ENCODE measurements around the gene AFG3L2. TPM values are rescaled to one million over a fixed set of nuclear protein-coding genes. Genes with fewer than 3 reads are reported as not detected.

AFG3L2 gene
- total RNA-seq, 1 donor from 2014 or later: 65.1 TPM

GRCh38 chr18:12409469-12409868 lies 32.4 kb upstream of the AFG3L2 start:
- Mint-ChIP-seq H3K4me3 (ENCODE audit: low read depth) (no peak overlapping the region), H3K9me3 (no peaks in the 10 kb centered on the region), H3K36me3 (ENCODE audit: low read depth) (no peaks in the 10 kb centered on the region), H3K4me1 (ENCODE audit: low read depth) (peaks cover 22% of the 10 kb centered on the region), H3K27me3 (ENCODE audit: low read depth) (peaks cover 25% of the 10 kb centered on the region), H3K27ac (no peak overlapping the region)
- intact Hi-C loops (cut with micrococcal nuclease): loop anchor here (5.0 kb wide), 2 partner anchors 248 to 427 kb away; partner anchors contain the start of genes IMPA2 and SPIRE1
- DNase-seq (ENCODE audit: low spot score): no peak

DNA sequence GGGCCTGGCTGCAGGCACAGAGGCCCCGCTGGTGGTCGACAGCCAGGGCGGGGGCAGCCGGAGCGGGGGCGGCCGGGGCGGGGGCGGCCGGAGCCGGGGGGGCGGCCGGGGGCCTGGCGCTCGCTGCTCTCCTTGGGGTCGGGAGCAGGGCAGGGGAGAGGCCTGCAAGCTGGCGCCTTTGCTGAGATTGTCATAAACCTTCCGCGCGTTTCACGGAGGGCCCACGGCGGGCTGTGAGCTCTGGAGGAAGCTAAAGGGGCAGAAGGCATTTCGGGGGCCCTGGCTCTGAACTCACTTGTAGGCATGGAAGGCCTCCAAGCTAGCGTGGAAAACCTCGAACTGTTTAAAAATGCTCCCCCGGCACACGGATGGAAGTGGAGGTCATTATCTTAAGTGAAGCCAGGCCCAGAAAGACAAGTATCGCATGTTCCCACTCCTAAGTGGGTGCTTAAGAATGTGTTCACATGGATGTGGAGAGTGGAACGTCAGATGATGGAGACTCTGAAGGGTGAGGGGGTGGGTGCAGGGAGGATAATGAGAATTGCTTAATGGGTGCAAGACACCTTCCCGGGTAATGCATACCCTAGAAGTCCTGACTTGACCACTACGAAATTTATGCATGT lies 31.3 kb upstream of the AFG3L2 start:
- DNase-seq (ENCODE audit: low spot score): no peak
- peak overlapping the region; percentile 74 for H3K4me3 Mint-ChIP-seq (ENCODE audit: low read depth)
- peaks cover 32% of the 10 kb centered on the region for H3K27me3 Mint-ChIP-seq (ENCODE audit: low read depth)
- H3K4me1 Mint-ChIP-seq (ENCODE audit: low read depth): peaks cover 29% of the 10 kb centered on the region
- H3K9me3 Mint-ChIP-seq: no peaks in the 10 kb centered on the region
- no peaks in the 10 kb centered on the region for H3K36me3 Mint-ChIP-seq (ENCODE audit: low read depth)
- intact Hi-C loops (cut with micrococcal nuclease): loop anchor here (5.0 kb wide), 2 partner anchors 249 to 426 kb away; partner anchors contain the start of genes IMPA2 and SPIRE1
- peak overlapping the region; percentile 21 for H3K27ac Mint-ChIP-seq

DNA sequence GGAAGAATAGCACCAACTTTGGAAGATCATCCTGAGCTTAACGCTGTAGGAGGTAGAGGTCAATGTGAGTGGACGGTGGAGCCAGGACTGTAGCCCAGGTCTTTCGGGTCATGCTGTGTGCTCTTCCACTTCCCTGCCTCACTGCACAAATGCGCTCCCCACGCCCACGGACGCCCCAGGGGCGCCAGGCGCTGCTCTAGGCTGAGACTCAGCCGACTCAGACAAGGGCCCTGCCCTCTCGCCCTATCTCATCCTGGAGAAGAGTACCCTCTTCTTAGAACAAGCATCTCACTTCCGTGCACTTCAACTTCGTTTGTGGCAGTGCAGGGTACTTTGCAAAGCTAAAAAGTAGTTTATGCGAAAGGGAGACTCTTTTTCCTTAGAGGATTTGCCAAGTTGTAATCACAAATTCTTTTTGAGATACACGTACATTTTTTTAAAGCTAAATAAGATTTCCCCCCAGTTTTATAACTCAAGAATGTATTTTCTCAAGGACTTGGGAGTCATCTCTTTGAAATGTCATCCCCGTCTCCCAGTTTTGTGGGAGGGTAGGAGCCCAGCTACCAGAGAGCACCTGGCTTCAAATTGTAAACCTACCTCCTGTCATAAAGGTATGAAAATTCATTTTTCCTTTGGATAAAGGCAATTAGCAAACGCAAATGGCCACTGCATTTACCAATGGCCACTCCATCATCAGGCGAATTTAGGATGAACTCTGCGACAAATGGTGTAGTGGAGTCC lies 29.5 kb upstream of the AFG3L2 start:
- intact Hi-C loops (cut with micrococcal nuclease): loop anchor here (1.0 to 5.0 kb wide), 4 partner anchors 14 to 424 kb away; partner anchors contain the start of genes AFG3L2, IMPA2 and SPIRE1
- Mint-ChIP-seq H3K4me3 (ENCODE audit: low read depth) (peak overlapping the region; percentile 77), H3K9me3 (no peaks in the 10 kb centered on the region), H3K36me3 (ENCODE audit: low read depth) (no peaks in the 10 kb centered on the region), H3K27me3 (ENCODE audit: low read depth) (peaks cover 46% of the 10 kb centered on the region), H3K27ac (no peak overlapping the region), H3K4me1 (ENCODE audit: low read depth) (peaks cover 30% of the 10 kb centered on the region)
- no peak for DNase-seq (ENCODE audit: low spot score)

DNA sequence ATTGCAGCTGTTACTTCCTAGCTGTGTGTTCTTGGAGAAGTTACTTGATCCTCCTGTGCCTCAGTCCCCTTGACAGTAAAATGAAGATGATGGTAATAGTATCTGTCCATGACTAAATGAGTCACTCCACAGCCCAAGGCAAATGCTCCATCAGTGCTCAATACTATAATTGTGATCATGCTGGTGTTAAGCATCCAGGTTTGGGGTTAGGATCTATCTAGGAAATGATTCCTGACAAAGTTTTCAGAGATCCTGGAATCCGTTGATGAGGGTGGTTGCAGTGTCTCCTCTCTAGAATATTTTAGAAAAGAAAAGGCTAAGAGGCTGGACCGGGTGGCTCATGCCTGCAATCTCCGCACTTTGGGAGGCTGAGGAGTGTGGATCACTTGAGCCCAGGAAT lies 28.0 kb upstream of the AFG3L2 start:
- H3K36me3 Mint-ChIP-seq (ENCODE audit: low read depth): no peaks in the 10 kb centered on the region
- no peak overlapping the region for H3K27ac Mint-ChIP-seq

DNA sequence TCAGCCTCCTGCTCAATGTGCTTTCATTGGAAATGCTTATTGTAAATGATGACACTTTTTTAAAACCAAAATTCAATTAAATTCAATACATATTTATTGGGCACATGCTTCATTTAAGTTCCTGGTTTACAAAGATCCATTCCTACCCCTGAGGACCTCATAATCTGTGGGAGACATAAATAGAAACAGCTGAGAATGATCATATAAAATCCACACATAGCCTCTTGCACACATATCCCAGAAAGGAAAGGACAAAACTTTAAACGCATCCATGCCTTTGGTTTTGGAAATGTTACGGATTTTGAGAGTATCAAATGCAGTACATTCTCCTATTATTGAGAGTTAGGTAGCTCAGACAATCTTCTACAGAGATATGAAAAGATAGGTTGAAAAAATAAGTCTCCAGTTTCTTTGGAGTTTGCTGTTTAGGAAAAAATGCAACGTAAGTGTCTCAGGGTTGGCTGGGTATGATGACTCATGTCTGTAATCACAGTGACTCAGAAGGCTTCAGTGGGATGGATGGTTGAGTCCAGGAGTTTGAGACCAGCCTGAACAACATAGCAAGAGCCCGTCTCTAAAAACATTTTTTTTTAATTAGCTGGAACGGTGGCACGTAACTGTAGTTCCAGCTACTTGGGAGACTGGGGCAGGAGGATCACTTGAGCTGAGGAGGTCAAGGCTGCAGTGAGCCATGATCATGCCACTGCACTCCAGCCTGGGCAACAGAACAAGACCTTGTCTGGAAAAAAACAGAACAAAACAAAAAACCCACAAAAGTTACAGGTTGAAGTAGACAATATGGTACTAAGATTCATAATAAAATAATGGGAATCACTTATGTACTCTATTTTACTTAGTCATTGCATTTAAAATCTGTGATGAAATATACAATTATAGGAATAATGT lies 26.8 kb upstream of the AFG3L2 start:
- H3K4me3 Mint-ChIP-seq (ENCODE audit: low read depth): no peak overlapping the region
- no peaks in the 10 kb centered on the region for H3K9me3 Mint-ChIP-seq
- H3K4me1 Mint-ChIP-seq (ENCODE audit: low read depth): peaks cover 28% of the 10 kb centered on the region
- intact Hi-C loops (cut with micrococcal nuclease): no loop called here
- no peaks in the 10 kb centered on the region for H3K36me3 Mint-ChIP-seq (ENCODE audit: low read depth)
- DNase-seq (ENCODE audit: low spot score): no peak
- peaks cover 46% of the 10 kb centered on the region for H3K27me3 Mint-ChIP-seq (ENCODE audit: low read depth)
- H3K27ac Mint-ChIP-seq: no peak overlapping the region

More for the DNA sequence above, 28.0 kb upstream of the AFG3L2 start:
- DNase-seq (ENCODE audit: low spot score): no peak
- Mint-ChIP-seq H3K9me3 (no peaks in the 10 kb centered on the region), H3K4me1 (ENCODE audit: low read depth) (peaks cover 28% of the 10 kb centered on the region), H3K4me3 (ENCODE audit: low read depth) (no peak overlapping the region), H3K27me3 (ENCODE audit: low read depth) (peaks cover 46% of the 10 kb centered on the region)
- intact Hi-C loops (cut with micrococcal nuclease): loop anchor here (5.0 kb wide), 2 partner anchors 252 to 423 kb away; partner anchors contain the start of genes IMPA2 and SPIRE1

GRCh38 chr18:12401881-12402280 lies 24.9 kb upstream of the AFG3L2 start:
- DNase-seq (ENCODE audit: low spot score): no peak
- Mint-ChIP-seq H3K36me3 (ENCODE audit: low read depth) (no peaks in the 10 kb centered on the region), H3K9me3 (no peaks in the 10 kb centered on the region), H3K4me1 (ENCODE audit: low read depth) (peaks cover 20% of the 10 kb centered on the region), H3K27me3 (ENCODE audit: low read depth) (peaks cover 42% of the 10 kb centered on the region), H3K4me3 (ENCODE audit: low read depth) (no peak overlapping the region), H3K27ac (no peak overlapping the region)
- intact Hi-C loops (cut with micrococcal nuclease): no loop called here

DNA sequence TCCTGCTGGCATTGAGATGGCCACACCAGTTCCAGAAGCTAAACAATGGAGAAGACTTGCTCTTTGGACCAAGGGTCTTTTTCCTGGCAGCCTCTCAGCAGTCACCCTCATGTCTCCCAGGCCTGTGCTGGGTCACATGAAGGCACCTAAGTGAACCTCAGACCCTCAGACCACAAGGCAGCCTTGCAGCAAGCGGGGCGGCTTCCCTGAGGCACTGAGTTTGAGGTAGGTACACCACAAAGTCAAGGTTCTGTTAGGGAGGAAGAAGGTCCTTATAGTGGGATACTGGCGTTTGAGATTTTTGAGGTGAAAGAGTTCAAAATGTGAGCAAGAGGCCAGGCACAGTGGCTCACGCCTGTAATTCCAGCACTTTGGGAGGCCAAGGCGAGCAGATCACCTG lies 22.2 kb upstream of the AFG3L2 start:
- intact Hi-C loops (cut with micrococcal nuclease): loop anchor here (10.0 kb wide), 2 partner anchors 146 to 536 kb away; no protein-coding TSS in a partner anchor
- Mint-ChIP-seq H3K36me3 (ENCODE audit: low read depth) (no peaks in the 10 kb centered on the region), H3K27ac (no peak overlapping the region), H3K4me3 (ENCODE audit: low read depth) (no peak overlapping the region), H3K4me1 (ENCODE audit: low read depth) (peaks cover 8% of the 10 kb centered on the region), H3K9me3 (no peaks in the 10 kb centered on the region), H3K27me3 (ENCODE audit: low read depth) (peaks cover 25% of the 10 kb centered on the region)
- no peak for DNase-seq (ENCODE audit: low spot score)

- DNase-seq (ENCODE audit: low spot score): no peak
- H3K27ac Mint-ChIP-seq: no peak overlapping the region
- H3K9me3 Mint-ChIP-seq: no peaks in the 10 kb centered on the region
- peaks cover 4% of the 10 kb centered on the region for H3K4me1 Mint-ChIP-seq (ENCODE audit: low read depth)
- peaks cover 20% of the 10 kb centered on the region for H3K27me3 Mint-ChIP-seq (ENCODE audit: low read depth)
- no peaks in the 10 kb centered on the region for H3K36me3 Mint-ChIP-seq (ENCODE audit: low read depth)
- intact Hi-C loops (cut with micrococcal nuclease): loop anchor here (10.0 kb wide), 2 partner anchors 146 to 536 kb away; no protein-coding TSS in a partner anchor
- H3K4me3 Mint-ChIP-seq (ENCODE audit: low read depth): no peak overlapping the region
Observed at GRCh38 chr18:12398625-12399024, 21.6 kb upstream of the AFG3L2 start.

- intact Hi-C loops (cut with micrococcal nuclease): loop anchor here (10.0 kb wide), 2 partner anchors 147 to 537 kb away; no protein-coding TSS in a partner anchor
- H3K36me3 Mint-ChIP-seq (ENCODE audit: low read depth): no peaks in the 10 kb centered on the region
- no peak for DNase-seq (ENCODE audit: low spot score)
- H3K4me3 Mint-ChIP-seq (ENCODE audit: low read depth): no peak overlapping the region
- H3K27ac Mint-ChIP-seq: no peak overlapping the region
- peaks cover 20% of the 10 kb centered on the region for H3K27me3 Mint-ChIP-seq (ENCODE audit: low read depth)
- no peaks in the 10 kb centered on the region for H3K9me3 Mint-ChIP-seq
- H3K4me1 Mint-ChIP-seq (ENCODE audit: low read depth): peaks cover 2% of the 10 kb centered on the region
Observed at GRCh38 chr18:12397793-12398192, 20.8 kb upstream of the AFG3L2 start.

- intact Hi-C loops (cut with micrococcal nuclease): loop anchor here (10.0 kb wide), 2 partner anchors 148 to 538 kb away; no protein-coding TSS in a partner anchor
- no peaks in the 10 kb centered on the region for H3K9me3 Mint-ChIP-seq
- no peak overlapping the region for H3K27ac Mint-ChIP-seq
- H3K4me1 Mint-ChIP-seq (ENCODE audit: low read depth): no peaks in the 10 kb centered on the region
- H3K27me3 Mint-ChIP-seq (ENCODE audit: low read depth): peaks cover 15% of the 10 kb centered on the region
- no peak for DNase-seq (ENCODE audit: low spot score)
- H3K4me3 Mint-ChIP-seq (ENCODE audit: low read depth): no peak overlapping the region
- no peaks in the 10 kb centered on the region for H3K36me3 Mint-ChIP-seq (ENCODE audit: low read depth)
Observed at GRCh38 chr18:12397254-12397653, 20.2 kb upstream of the AFG3L2 start.

- H3K36me3 Mint-ChIP-seq (ENCODE audit: low read depth): no peaks in the 10 kb centered on the region
- H3K4me3 Mint-ChIP-seq (ENCODE audit: low read depth): no peak overlapping the region
- H3K9me3 Mint-ChIP-seq: no peaks in the 10 kb centered on the region
- H3K4me1 Mint-ChIP-seq (ENCODE audit: low read depth): no peaks in the 10 kb centered on the region
- peaks cover 9% of the 10 kb centered on the region for H3K27me3 Mint-ChIP-seq (ENCODE audit: low read depth)
- intact Hi-C loops (cut with micrococcal nuclease): loop anchor here (10.0 kb wide), 2 partner anchors 150 to 540 kb away; no protein-coding TSS in a partner anchor
- H3K27ac Mint-ChIP-seq: no peak overlapping the region
- no peak for DNase-seq (ENCODE audit: low spot score)
Observed at GRCh38 chr18:12394428-12394827, 17.4 kb upstream of the AFG3L2 start.

- Mint-ChIP-seq H3K36me3 (ENCODE audit: low read depth) (no peaks in the 10 kb centered on the region), H3K9me3 (no peaks in the 10 kb centered on the region), H3K4me1 (ENCODE audit: low read depth) (no peaks in the 10 kb centered on the region), H3K27ac (no peak overlapping the region), H3K4me3 (ENCODE audit: low read depth) (no peak overlapping the region), H3K27me3 (ENCODE audit: low read depth) (peaks cover 9% of the 10 kb centered on the region)
- intact Hi-C loops (cut with micrococcal nuclease): loop anchor here (10.0 kb wide), 2 partner anchors 151 to 541 kb away; no protein-coding TSS in a partner anchor
- no peak for DNase-seq (ENCODE audit: low spot score)
Observed at GRCh38 chr18:12393998-12394397, 17.0 kb upstream of the AFG3L2 start.
